GM19467 (cell line): ENCODE measurements around the gene GLIS2.

ENCODE experiments used
- ATAC-seq: cut with Tn5 transposase; IDR thresholded peaks from one replicate; pipeline ENCODE4 v1.9.1; 2021; ENCODE audit warnings: mild to moderate bottlenecking, moderate library complexity; ENCODE audit not compliant: unreplicated experiment

Gene GLIS2

DNA sequence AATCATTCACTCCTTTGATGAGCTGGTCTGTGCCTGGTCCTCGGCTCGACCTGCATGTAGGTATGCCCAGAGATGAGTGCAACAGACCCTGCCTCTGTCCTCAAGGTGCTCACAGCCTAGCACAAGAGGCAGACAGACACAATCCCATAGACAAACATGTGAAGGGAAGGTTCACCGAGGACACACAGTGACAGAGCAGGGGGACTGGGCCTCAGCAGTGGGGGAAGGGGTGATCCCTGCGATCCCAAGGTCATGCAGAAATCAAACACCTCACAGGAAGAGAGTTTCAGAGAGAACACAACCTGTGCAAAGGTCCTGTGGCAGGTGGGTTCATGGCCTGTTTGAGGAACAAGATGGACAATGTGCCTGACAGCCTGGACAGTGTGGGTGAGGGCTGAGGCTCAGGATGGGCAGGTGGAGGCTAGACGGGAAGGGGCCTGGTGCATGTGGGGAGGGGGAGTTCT is 51.6 kb downstream of the GLIS2 start:
- ATAC-seq = no peak

DNA sequence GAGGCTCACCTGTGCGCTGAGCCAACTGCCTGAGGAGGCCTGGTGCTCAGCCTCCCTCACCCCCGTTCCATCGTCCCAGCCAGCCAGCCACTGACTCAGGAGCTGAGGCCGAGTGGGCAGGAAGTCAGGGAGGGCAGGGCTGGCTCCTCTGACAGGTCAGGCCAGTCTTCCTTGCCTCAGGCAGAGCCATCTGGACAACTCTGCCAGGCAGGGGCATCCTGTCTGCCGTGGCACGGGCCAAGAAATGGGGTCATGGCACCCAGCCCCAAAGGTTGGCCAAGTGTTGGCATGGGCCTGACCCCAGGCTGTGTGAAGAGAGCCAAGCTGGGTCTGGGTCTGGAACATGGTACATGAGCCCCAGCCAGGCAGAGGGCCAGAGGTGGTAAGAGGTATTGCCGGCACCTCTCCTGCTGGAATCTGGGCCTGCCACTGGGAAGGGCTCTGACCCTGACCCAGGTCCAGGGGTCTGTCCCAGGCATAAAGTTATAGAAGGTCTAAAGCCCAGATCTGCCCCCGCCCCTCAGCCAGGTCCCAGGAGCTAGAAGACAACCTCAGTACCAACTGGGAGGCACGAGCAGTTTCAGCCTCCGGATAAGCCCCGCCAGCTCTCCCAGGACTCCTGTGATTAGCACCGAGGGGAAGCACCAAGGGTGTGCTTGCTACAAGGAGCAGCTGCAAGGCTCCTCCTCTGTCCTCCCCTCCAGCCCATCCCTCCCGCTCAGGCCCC is 53.3 kb downstream of the GLIS2 start:
- ATAC-seq = no peak

GRCh38 chr16:4370151-4370550 is 54.3 kb downstream of the GLIS2 start:
- no peak for ATAC-seq

- no peak for ATAC-seq
These were observed 54.9 kb downstream of the GLIS2 start for GRCh38 chr16:4370570-4371356.

DNA sequence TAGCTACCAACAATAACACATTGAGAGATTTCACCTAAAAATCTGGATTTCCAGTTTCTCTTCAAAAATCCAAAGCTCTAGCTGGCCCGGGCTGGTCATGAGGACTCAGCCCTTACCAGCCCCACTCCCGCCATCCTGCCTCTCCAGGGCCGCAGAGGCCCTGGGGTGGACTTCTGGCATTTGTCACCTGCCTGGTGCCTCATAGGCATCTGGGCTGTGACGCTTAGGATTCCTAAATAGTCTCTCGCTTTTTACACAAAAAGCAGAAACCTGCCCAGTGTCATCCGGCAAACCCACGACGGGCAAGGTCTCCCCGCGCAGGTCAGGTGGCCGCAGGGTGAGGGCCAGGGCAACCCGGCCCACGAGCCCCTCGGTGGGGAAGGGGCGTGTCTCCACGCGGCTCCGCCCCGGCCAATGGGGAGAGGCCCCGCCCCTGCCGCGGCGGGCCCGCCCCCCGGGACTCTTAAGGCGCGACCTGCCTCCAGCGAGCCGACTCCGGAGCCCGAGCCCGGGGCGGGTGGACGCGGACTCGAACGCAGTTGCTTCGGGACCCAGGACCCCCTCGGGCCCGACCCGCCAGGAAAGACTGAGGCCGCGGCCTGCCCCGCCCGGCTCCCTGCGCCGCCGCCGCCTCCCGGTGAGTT is 55.6 kb downstream of the GLIS2 start, which contains the start of gene VASN:
Gene VASN (plus strand): TSS at position 492 of the 644 bp plus-strand sequence. CDS start 9,030 bp downstream, outside the sequence.
- no peak for ATAC-seq

DNA sequence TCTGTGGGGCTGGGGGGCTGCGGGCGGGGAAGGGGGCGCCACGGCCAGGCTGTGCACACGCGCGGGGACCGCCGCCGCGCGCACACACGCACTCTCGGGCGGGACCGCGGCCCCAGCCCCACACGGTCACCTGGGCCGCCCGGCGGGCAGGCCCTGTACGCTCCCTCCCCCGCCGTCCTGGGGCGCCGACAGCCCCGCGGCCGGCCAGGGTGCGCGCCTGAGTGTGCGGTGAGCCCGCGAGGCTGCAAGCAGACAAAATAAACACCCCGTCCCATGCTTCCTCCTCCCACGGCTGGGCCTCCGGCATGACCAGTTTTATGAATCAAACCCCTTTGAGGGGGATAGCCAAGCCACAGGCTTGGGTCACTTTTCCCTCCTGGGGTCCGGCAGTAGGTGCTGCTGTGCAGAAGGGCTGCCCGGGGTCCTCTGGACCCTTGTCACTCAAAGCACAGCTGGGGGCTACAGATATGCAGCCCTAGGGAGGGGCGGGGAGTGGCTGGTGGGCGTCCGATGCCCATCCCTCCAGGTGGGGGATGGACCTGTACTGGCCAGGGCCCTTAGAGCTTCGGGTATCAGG is 56.2 kb downstream of the GLIS2 start:
- no peak for ATAC-seq

DNA sequence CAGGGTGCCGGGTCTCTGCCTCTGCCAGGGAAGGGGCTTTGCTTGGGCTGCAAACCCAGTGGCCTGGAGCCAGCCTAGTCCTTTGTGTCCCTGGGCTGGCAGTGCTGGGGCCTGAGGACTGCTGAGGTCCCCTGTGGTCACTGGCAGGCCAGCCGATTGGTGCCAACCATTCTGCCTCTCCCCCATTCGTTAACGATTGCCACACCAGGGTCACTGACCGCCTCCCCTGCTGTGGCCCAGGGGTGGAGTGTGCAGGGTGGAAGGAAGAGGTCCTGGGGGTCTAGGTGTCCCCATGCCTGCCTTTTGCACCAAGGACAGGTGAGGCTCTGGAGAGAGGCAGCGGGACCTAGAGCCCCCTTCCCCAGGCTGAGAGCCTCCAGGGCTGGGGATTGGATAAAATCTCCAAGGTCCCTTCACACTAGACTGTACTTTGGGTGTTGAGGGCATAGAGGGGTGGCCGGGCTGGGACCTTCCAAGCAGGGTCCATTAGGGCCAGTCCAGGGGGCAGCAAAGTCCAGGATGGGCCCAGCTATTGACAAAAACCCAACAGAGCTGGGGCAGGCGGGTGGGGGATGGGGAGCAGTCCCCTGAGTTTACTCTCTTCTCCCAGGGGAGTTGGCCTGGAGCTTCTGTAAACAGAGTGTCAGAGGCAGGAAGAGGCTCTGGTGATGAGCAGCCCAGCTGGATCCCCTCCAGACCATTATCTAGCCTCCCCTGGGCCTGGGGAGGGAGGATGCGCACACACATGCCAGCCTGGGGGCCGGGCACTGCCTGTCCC is 56.9 kb downstream of the GLIS2 start:
- ATAC-seq = no peak

DNA sequence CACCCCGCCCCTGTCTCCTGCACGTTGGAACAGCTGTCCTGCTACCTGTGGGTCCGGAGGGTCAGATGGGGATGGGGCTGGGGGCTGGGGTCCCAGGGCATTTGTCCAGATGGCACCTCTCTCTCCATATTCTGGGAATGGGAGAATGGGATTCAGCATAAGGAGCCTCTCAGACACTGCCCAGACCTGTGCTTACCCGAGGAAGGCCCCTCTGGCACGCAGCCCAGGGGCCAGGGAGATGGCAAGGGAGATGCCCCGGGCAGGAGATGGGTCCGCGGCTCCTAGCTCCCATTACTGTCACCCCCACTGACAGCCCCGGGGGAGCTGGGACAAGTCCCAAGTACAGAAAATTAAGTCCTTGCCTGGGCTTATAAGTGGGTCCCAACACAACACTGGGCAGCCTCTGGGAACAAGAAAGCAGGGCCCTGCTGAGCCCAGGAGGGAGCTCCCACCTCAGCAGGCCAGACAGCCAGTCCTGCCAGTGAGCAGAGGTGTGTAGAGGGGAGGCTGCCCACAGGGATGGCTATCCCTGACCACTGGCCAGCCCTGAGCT is 57.6 kb downstream of the GLIS2 start:
- no peak for ATAC-seq

GRCh38 chr16:4373909-4374742 is 58.3 kb downstream of the GLIS2 start:
- no peak for ATAC-seq

GRCh38 chr16:4375717-4376116 is 59.9 kb downstream of the GLIS2 start:
- ATAC-seq = no peak

DNA sequence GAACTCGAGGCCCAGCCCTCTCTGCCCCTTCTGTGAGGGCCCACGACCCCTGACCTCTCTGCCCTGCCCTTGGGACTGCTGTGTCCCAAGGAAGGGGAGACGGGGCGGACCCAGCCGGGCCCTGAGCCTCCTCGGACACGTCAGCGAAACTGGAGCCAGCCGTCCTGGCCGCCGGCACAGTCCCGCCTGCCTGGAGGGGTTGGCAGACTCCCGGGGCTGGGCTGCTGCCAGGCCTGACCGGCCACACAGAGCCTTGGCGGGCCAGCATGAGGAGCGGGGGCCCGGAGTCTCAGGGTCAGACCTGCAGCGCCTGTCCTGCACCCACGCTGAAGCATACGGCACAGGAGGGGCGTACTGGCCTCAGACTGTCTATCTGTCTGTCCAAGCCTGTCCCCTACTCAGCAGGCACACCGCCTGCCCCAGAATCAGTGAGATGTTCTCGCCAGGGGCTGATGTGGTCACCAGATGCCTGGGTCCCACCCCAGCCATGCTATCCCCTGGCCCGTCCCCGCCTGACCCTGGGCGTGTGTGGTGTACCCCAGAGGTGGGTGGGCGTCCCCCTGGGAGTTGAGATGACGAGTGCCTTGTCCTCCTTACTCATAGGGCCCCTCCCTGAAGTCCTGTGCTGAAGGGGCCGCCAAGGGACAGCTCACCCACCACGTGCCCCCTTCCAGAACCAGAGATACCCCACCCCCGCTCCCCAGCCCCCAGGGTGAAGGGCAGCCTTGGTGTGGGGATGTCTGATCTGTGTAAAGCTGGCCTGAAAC is 60.4 kb downstream of the GLIS2 start:
- no peak for ATAC-seq

GRCh38 chr16:4376893-4377572 is 61.2 kb downstream of the GLIS2 start:
- ATAC-seq = no peak

DNA sequence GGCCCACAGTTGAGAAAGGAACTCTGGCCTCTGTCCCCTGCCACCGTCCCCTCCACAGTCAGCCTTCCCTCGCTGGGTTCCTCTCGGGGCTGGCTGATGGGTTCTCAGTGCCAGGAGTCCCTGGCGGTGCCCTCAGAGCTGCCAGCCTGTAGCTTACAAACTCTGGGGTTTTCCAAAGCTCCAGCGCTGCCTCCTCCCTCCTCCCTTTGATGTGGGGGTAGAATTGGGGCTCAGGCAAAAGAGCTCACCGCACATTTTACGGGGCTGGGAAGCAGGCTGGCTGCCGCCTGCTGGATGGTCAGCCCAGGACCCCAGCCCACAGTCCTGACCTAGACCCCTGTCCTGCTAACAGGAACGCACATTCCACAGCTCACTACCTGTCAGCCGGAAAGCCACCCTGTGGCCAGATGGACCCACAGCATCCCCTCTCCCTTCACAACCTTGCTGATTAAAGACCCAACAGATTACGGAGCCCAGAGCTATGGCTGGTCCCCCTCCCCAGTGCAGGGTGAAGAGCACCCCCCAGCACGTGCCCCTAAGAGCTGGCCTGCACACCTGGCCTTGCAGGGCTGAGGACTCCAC is 61.8 kb downstream of the GLIS2 start:
- ATAC-seq = no peak

GRCh38 chr16:4378161-4378666 is 62.3 kb downstream of the GLIS2 start:
- no peak for ATAC-seq

- ATAC-seq = no peak
These were observed 63.3 kb downstream of the GLIS2 start for GRCh38 chr16:4378999-4379690.

DNA sequence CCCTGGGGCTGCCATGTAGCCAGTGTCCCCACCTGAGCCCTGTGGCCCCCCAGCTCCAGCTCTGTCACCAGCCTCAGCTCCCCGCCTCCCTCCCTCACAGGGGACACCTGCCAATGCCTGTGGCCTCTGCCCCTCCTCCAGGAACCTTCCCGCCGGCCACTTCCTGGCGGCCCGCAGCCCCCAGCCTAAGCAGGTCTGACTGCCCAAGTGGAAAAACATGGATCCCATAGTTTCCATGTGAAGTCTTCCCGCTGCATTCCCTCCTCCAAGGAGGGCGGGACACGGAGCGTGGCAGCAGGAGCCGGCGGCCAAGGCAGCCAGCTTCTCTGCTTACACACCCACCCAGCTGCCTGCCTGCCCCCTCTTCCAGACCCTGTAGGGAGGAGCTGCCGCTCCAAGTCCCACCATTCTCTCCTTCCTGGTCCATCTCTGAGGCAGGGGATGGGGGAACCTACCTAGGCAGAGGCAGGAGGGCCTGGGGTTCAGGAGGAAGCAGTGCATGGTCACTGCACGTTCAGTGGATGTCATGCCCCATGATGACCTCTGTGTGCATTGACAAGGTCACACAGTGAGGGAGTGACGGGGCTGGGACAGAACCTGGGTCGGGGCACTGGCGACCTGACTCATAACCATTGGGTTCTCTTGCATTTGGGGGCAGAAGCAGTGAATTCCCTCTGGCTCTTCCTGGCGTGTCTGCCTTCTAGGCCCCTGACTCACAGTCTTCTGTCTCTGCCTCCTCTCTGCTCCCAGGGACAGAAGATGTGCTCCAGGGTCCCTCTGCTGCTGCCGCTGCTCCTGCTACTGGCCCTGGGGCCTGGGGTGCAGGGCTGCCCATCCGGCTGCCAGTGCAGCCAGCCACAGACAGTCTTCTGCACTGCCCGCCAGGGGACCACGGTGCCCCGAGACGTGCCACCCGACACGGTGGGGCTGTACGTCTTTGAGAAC is 64.5 kb downstream of the GLIS2 start:
- ATAC-seq = no peak
